Smooth muscle cell (in vitro differentiated cells): ENCODE measurements around the gene SH3D19. TPM values are rescaled to one million over a fixed set of nuclear protein-coding genes. Genes with fewer than 3 reads are reported as not detected.
"Not testable (repeated sequence)": the region's sequence is repeated elsewhere in the genome, so short reads cannot be mapped to it uniquely, and the experiment has no call there.

Source experiments
- DNase-seq: peaks from one replicate; lab custom pipeline; 2025; ENCODE audit not compliant: unreplicated experiment; lab: John Stamatoyannopoulos, UW
- H2AFZ ChIP-seq: fragments of 200-600 bp; sonication (generic); 2 replicates; pipeline ENCODE4 v1.6.0; 2016; ENCODE audit warnings: antibody characterized with exemption, low read depth, mild to moderate bottlenecking
- H3F3A ChIP-seq: fragments of 200-600 bp; sonication (generic); 2 replicates; pipeline ENCODE4 v1.6.0; 2017; ENCODE audit warnings: antibody characterized with exemption, low read depth
- H3K27ac ChIP-seq: fragments of 200-600 bp; sonication (generic); 2 replicates; pipeline ENCODE4 v1.5.1; 2016; ENCODE audit warnings: low read depth, mild to moderate bottlenecking
- H3K27me3 ChIP-seq: fragments of 200-600 bp; sonication (generic); 2 replicates; pipeline ENCODE4 v1.6.1; 2016; ENCODE audit warnings: low read depth, mild to moderate bottlenecking
- H3K36me3 ChIP-seq: fragments of 200-600 bp; sonication (generic); 2 replicates; pipeline ENCODE4 v1.5.1; 2016; ENCODE audit warnings: low read depth
- H3K4me1 ChIP-seq: fragments of 200-600 bp; sonication (generic); 2 replicates; pipeline ENCODE4 v1.5.1; 2016; ENCODE audit warnings: low read depth
- H3K4me2 ChIP-seq: fragments of 200-600 bp; sonication (generic); 2 replicates; pipeline ENCODE4 v1.6.0; 2016; ENCODE audit warnings: mild to moderate bottlenecking
- H3K4me3 ChIP-seq: fragments of 200-600 bp; sonication (generic); 2 replicates; pipeline ENCODE4 v1.5.1; 2016; ENCODE audit warnings: mild to moderate bottlenecking
- H3K79me2 ChIP-seq: fragments of 200-600 bp; sonication (generic); 2 replicates; pipeline ENCODE4 v1.6.0; 2016; ENCODE audit warnings: low read depth, mild to moderate bottlenecking
- H3K9ac ChIP-seq: fragments of 200-600 bp; sonication (generic); 2 replicates; pipeline ENCODE4 v1.6.0; 2016; ENCODE audit warnings: low read depth
- H3K9me3 ChIP-seq: fragments of 200-600 bp; sonication (generic); replicated peaks from 2 replicates; pipeline ENCODE4 v1.5.1; 2016; ENCODE audit warnings: low read depth
- H4K20me1 ChIP-seq: fragments of 200-600 bp; sonication (generic); 2 replicates; pipeline ENCODE4 v1.6.0; 2016; ENCODE audit warnings: low read depth
- CTCF ChIP-seq: fragments of 200-600 bp; sonication (generic); IDR thresholded peaks from 2 replicates; pipeline ENCODE4 v1.5.1; 2017; ENCODE audit warnings: borderline replicate concordance, mild to moderate bottlenecking, antibody characterized with exemption; ENCODE audit not compliant: insufficient read depth, poor library complexity, severe bottlenecking
- WGBS: methylation state at CpG from one replicate; pipeline ENCODE4 v1.1.7; 2016; ENCODE audit warnings: low lambda C conversion rate; 5-methylcytosine and 5-hydroxymethylcytosine counted together
- polyA plus RNA-seq: library from polyadenylated mRNA; unstranded; fragments of >200 nt; fragmentation: Nextera tagmentation; extraction: Ambion mirVana; gene quantifications from 2 replicates; pipeline ENCODE4 v1.2.1, GENCODE V29; 2016
- total RNA-seq: library from RNA; depleted of rRNA; stranded (reverse); fragments of >200 nt; gene quantifications from 2 replicates; pipeline ENCODE4 v1.2.3, GENCODE V29; 2014

Gene SH3D19
- total and polyA plus RNA-seq, 2 experiments from 2014 or later: 7.9 to 20.3 TPM

GRCh38 chr4:151284534-151285245 is 40.7 kb downstream of the SH3D19 start:
- Histone ChIP-seq H3K27ac (no peak overlapping the region), H2AFZ (no peak overlapping the region), H3F3A (no peaks in the 10 kb centered on the region), H3K79me2 (peaks cover 8% of the 10 kb centered on the region), H3K4me2 (no peak overlapping the region), H3K4me1 (peaks cover 6% of the 10 kb centered on the region), H3K36me3 (no peaks in the 10 kb centered on the region), H4K20me1 (no peaks in the 10 kb centered on the region), H3K27me3 (no peaks in the 10 kb centered on the region), H3K9ac (no peak overlapping the region), H3K9me3 (peaks cover 7% of the 10 kb centered on the region), H3K4me3 (no peak overlapping the region)
- no peak for TF ChIP-seq CTCF
- 51% methylated on average over 4 of the region's 4 CpGs for WGBS
- no peak for DNase-seq

GRCh38 chr4:151276787-151277562 is 48.4 kb downstream of the SH3D19 start, which contains the start of gene PRSS48:
TSS of gene PRSS48 (plus strand) at chr4:151277161. CDS start at chr4:151277173, 12 bp downstream.
- Histone ChIP-seq H4K20me1 (no peaks in the 10 kb centered on the region), H3K4me3 (no peak within 1 kb of the TSS), H3K27ac (no peak within 1 kb of the TSS), H2AFZ (no peak within 1 kb of the TSS), H3K9me3 (no peaks in the 10 kb centered on the region), H3F3A (no peaks in the 10 kb centered on the region), H3K4me1 (no peaks in the 10 kb centered on the region), H3K36me3 (no peaks in the 10 kb centered on the region), H3K27me3 (no peaks in the 10 kb centered on the region), H3K79me2 (peaks cover 3% of the 10 kb centered on the region), H3K9ac (no peak within 1 kb of the TSS), H3K4me2 (no peak within 1 kb of the TSS)
- 64% methylated on average over 7 of the region's 7 CpGs for WGBS
- DNase-seq: peak; percentile 10
- peak; percentile 78 for TF ChIP-seq CTCF

- H4K20me1 ChIP-seq, H3K9me3 ChIP-seq, H3K79me2 ChIP-seq, DNase-seq, H3F3A ChIP-seq, H3K4me3 ChIP-seq, H3K9ac ChIP-seq, H3K4me2 ChIP-seq, H3K27ac ChIP-seq, H3K27me3 ChIP-seq, H2AFZ ChIP-seq, H3K4me1 ChIP-seq, H3K36me3 ChIP-seq: not testable (repeated sequence)
Observed at GRCh38 chr4:151268905-151269304, 56.5 kb downstream of the SH3D19 start.

GRCh38 chr4:151267822-151268535 is 57.4 kb downstream of the SH3D19 start:
- Histone ChIP-seq H3K4me3 (no peak overlapping the region), H3K9me3 (no peaks in the 10 kb centered on the region), H3K27ac (no peak overlapping the region), H3K27me3 (no peaks in the 10 kb centered on the region), H3K9ac (no peak overlapping the region), H3K36me3 (no peaks in the 10 kb centered on the region), H3K79me2 (no peaks in the 10 kb centered on the region), H3K4me1 (peaks cover 8% of the 10 kb centered on the region), H3F3A (peaks cover 2% of the 10 kb centered on the region), H3K4me2 (no peak overlapping the region), H2AFZ (no peak overlapping the region), H4K20me1 (no peaks in the 10 kb centered on the region)
- no peak for TF ChIP-seq CTCF
- 91% methylated on average over 7 of the region's 7 CpGs for WGBS
- DNase-seq: no peak
